A673 (cell line): ENCODE results near the gene WDR72.
"Not testable (repeated sequence)": the region's sequence is repeated elsewhere in the genome, so short reads cannot be mapped to it uniquely, and the experiment has no call there.

Experiments used
- CTCF ChIP-seq: fragments of 300-800, 200-600 bp; sonication (generic); conservative IDR thresholded peaks from 2 replicates; pipeline ENCODE4 v1.5.1; 2017; ENCODE audit warnings: low read depth, mild to moderate bottlenecking, antibody characterized with exemption, low read length, moderate library complexity, mixed read lengths
- EZH2 ChIP-seq: fragments of 200-600 bp; sonication (generic); IDR thresholded peaks from 2 replicates; pipeline ENCODE4 v1.6.1; 2017; ENCODE audit warnings: borderline replicate concordance, low read depth, mild to moderate bottlenecking, mixed read lengths, antibody characterized with exemption, low read length; ENCODE audit not compliant: poor library complexity, severe bottlenecking

GRCh38 chr15:53540626-53541300 lies 218.7 kb downstream of the WDR72 start:
- not testable (repeated sequence) for TF ChIP-seq CTCF, EZH2
